ENCODE data around the gene GOLGA6L7. TPM values are rescaled to one million over a fixed set of nuclear protein-coding genes. Genes with fewer than 3 reads are reported as not detected.

The GOLGA6L7 gene
- total RNA-seq, 4 donors from 2014 or later, result not detected

DNA sequence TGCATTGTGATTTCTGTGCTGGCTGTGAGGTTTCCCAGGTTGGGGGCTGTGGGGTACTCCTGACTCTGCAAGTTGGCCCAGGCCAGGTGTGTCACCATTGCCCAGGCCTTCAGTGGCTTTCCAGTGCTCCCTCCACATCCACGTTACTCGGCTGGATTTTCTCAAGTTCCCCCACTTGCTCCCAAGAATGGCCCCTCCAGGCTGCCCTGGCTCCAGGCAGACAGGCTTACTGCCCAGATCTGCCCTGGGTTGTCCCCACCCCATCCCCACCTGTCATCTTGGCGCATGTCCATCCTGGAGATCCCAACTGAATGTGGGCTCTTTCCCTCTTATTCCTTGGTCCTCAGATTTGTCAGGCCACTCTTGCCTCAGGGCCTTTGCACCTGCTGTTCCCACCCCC lies 40.9 kb upstream of the GOLGA6L7 start:
- TF ChIP-seq, protein P1, sequence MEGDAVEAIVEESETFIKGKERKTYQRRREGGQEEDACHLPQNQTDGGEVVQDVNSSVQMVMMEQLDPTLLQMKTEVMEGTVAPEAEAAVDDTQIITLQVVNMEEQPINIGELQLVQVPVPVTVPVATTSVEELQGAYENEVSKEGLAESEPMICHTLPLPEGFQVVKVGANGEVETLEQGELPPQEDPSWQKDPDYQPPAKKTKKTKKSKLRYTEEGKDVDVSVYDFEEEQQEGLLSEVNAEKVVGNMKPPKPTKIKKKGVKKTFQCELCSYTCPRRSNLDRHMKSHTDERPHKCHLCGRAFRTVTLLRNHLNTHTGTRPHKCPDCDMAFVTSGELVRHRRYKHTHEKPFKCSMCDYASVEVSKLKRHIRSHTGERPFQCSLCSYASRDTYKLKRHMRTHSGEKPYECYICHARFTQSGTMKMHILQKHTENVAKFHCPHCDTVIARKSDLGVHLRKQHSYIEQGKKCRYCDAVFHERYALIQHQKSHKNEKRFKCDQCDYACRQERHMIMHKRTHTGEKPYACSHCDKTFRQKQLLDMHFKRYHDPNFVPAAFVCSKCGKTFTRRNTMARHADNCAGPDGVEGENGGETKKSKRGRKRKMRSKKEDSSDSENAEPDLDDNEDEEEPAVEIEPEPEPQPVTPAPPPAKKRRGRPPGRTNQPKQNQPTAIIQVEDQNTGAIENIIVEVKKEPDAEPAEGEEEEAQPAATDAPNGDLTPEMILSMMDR (IDR thresholded peaks at IDR 0.05), result no peak
- TF ChIP-seq POLR2A (IDR thresholded peaks at IDR 0.05), result no peak
- 93 to 100% methylated on average over 3 of the region's 3 CpGs for WGBS, 2 donors
- no peak overlapping the region for H3K27ac ChIP-seq
- H3K27me3 ChIP-seq, result peaks cover 0 to 45% (median 0%) of the 10 kb centered on the region in 4 donors
- H3K4me1 ChIP-seq, result peaks cover 4 to 34% (median 13%) of the 10 kb centered on the region in 3 donors
- H3K9me3 ChIP-seq, result no peaks in the 10 kb centered on the region
- no peak for DNase-seq
- no peak overlapping the region for H3K4me3 ChIP-seq
- intact Hi-C loops (cut with DNase I), result no loop called here
- no peaks in the 10 kb centered on the region for H3K36me3 ChIP-seq

DNA sequence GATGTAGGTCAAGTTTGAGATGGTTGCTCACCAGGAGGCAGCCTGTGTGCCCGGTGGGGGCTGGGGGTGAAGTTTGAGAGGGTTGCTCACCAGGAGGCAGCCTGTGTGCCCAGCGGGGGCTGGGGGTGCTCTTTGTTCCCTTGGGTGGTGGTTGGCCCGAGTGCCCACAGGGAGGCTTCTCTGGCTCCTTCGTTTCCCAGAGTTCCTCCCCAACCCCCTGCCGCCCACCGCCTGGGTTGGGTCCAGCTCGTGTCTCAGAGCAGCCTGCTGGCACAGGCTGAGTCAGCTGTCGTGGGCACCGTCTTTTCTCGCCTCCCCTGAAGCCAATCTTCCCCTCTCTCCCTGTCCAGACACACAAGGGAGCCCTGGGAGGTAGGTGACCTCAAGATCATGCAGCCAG lies 40.5 kb upstream of the GOLGA6L7 start:
- intact Hi-C loops (cut with DNase I), result no loop called here
- no peak for TF ChIP-seq POLR2A (IDR thresholded peaks at IDR 0.05)
- TF ChIP-seq, protein P1 (IDR thresholded peaks at IDR 0.05), result no peak
- no peak for DNase-seq
- peaks cover 0 to 46% (median 0%) of the 10 kb centered on the region in 4 donors for H3K27me3 ChIP-seq
- no peaks in the 10 kb centered on the region for H3K36me3 ChIP-seq
- H3K4me1 ChIP-seq, result peaks cover 4 to 34% (median 13%) of the 10 kb centered on the region in 3 donors
- no peak overlapping the region for H3K4me3 ChIP-seq
- 64 to 80% methylated on average over 2 to 6 of the region's 10 CpGs for WGBS, 2 donors
- H3K27ac ChIP-seq, result no peak overlapping the region
- H3K9me3 ChIP-seq, result no peaks in the 10 kb centered on the region

DNA sequence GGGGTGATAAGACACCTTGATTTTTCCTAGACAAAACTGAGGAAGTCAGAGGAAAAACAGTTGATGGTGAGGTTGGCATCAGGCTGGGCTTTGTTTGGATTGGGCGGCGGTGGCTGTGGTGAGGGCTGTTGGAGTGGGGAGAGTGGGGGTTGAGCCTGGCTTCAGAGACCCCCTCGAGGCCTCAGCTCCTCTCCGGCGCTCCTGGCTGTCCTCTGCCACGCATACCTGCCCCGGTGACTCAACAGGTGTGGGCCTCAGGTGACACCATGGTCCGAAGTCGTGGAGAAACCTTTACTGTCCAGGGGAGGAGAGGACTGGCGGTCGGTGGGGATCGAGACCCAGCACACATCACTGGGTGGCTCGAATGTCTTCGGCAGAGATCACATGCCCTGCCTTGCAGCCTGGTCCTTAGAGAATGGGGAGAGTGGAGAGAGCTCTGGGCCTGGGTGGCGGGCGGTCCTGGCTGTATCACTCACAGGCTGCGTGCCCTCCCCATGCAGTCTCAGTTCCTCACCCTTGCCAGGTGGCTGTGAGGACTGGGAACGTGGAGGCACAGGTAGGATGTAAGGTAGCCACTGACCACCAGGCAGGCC lies 40.0 kb upstream of the GOLGA6L7 start:
- Histone ChIP-seq H3K9me3 (no peaks in the 10 kb centered on the region), H3K27me3 (peaks cover 0 to 46% (median 0%) of the 10 kb centered on the region in 4 donors), H3K36me3 (no peaks in the 10 kb centered on the region), H3K27ac (no peak overlapping the region), H3K4me1 (peaks cover 4 to 34% (median 13%) of the 10 kb centered on the region in 3 donors), H3K4me3 (no peak overlapping the region)
- TF ChIP-seq, protein P1 (IDR thresholded peaks at IDR 0.05), result no peak
- no peak for TF ChIP-seq POLR2A (IDR thresholded peaks at IDR 0.05)
- 85 to 90% methylated on average over 11 to 15 of the region's 18 CpGs for WGBS, 2 donors
- DNase-seq, result no peak
- intact Hi-C loops (cut with DNase I), result no loop called here

DNA sequence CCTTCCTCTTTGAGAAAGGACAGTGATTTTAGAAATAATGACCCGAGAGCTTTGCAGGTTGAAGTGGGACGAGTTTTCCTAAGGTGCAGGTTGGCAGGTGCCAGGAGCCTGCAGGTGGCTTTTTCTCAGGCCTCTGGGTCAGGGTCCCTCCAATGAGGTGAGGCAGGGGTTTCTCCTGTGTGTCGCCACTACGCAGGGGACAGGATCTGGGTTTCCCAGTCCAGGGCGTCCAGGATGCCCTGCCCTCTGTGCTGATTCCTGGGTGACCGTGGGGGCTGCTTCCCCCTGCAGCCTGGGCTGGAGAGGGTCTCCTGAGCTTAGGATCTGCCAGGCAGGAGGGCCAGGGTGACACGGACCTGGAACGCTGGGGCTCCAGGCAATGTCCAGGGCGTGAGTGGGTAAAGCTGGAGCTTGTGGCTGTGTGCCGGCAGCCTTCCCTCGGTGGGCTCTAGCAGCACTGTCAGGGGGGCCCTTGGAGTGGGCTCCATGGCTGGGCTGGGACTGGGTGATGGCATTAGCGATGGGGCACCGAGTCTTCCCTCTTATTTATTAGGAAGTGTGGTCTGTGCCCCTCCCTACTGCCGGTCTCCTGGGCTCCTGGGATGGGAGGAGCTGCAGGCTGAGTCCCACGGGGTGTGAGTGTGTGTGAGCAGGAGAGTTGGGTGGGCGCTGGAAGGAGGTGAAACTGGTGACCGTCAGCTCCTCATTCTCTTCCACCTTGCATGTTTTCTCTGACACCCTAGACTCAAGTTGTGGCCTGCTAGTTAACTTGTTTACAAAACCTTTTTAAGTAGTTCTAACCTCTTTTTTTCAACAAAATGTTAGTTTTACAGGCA lies 39.1 kb upstream of the GOLGA6L7 start:
- no peak for DNase-seq
- Histone ChIP-seq H3K4me1 (peaks cover 4 to 27% (median 13%) of the 10 kb centered on the region in 3 donors), H3K36me3 (no peaks in the 10 kb centered on the region), H3K9me3 (no peaks in the 10 kb centered on the region), H3K4me3 (no peak overlapping the region), H3K27me3 (peaks cover 0 to 46% (median 0%) of the 10 kb centered on the region in 4 donors), H3K27ac (no peak overlapping the region)
- intact Hi-C loops (cut with DNase I), result no loop called here
- 70 to 81% methylated on average over 6 to 10 of the region's 17 CpGs for WGBS, 2 donors
- TF ChIP-seq POLR2A (IDR thresholded peaks at IDR 0.05), result no peak
- TF ChIP-seq, protein P1 (IDR thresholded peaks at IDR 0.05), result no peak
